ENCODE measurements around the gene PAFAH2. TPM values are rescaled to one million over a fixed set of nuclear protein-coding genes. Genes with fewer than 3 reads are reported as not detected.

The PAFAH2 gene
- polyA plus RNA-seq, 4 donors: 17.2 to 32.7 (median 26.1) TPM

GRCh38 chr1:26012864-26013263 lies 15.0 kb upstream of the PAFAH2 start:
- DNase-seq: no peak
- no peaks in the 10 kb centered on the region for H3K9me3 ChIP-seq (ENCODE audit: control insufficient read depth in 2 of 2, insufficient read depth in 1 of 2, low read depth in 1 of 2, low read length in 1 of 2)
- H3K4me1 ChIP-seq (ENCODE audit: control insufficient read depth in 3 of 3, insufficient read depth in 2 of 3, low read depth in 1 of 3, low read length in 2 of 3): peaks cover 0 to 4% (median 0%) of the 10 kb centered on the region in 3 donors
- no peaks in the 10 kb centered on the region for H3K36me3 ChIP-seq (ENCODE audit: control insufficient read depth in 3 of 3, insufficient read depth in 2 of 3, low read depth in 1 of 3, low read length in 3 of 3)
- FAIRE-seq: no peak
- WGBS, 3 donors: 33 to 61% (median 54%) methylated on average over 3 of the region's 3 CpGs
- no peaks in the 10 kb centered on the region for H3K27me3 ChIP-seq (ENCODE audit: control insufficient read depth in 3 of 3, insufficient read depth in 3 of 3, low read length in 3 of 3)
- no peak overlapping the region for H3K4me3 ChIP-seq (ENCODE audit: low read depth in 1 of 3, low read length in 3 of 3)
- no peak overlapping the region for H3K27ac ChIP-seq (ENCODE audit: low read depth in 1 of 3, low read length in 2 of 3)

- H3K4me3 ChIP-seq (ENCODE audit: low read depth in 1 of 3, low read length in 3 of 3): no peak overlapping the region
- no peak overlapping the region for H3K27ac ChIP-seq (ENCODE audit: low read depth in 1 of 3, low read length in 2 of 3)
- FAIRE-seq: no peak
- H3K27me3 ChIP-seq (ENCODE audit: control insufficient read depth in 3 of 3, insufficient read depth in 3 of 3, low read length in 3 of 3): no peaks in the 10 kb centered on the region
- peaks cover 0 to 4% (median 0%) of the 10 kb centered on the region in 3 donors for H3K4me1 ChIP-seq (ENCODE audit: control insufficient read depth in 3 of 3, insufficient read depth in 2 of 3, low read depth in 1 of 3, low read length in 2 of 3)
- H3K9me3 ChIP-seq (ENCODE audit: control insufficient read depth in 2 of 2, insufficient read depth in 1 of 2, low read depth in 1 of 2, low read length in 1 of 2): no peaks in the 10 kb centered on the region
- no peaks in the 10 kb centered on the region for H3K36me3 ChIP-seq (ENCODE audit: control insufficient read depth in 3 of 3, insufficient read depth in 2 of 3, low read depth in 1 of 3, low read length in 3 of 3)
- no peak for DNase-seq
- 77 to 88% (median 80%) methylated on average over 3 of the region's 3 CpGs for WGBS, 3 donors
Measured at GRCh38 chr1:26010825-26011224, 13.0 kb upstream of the PAFAH2 start.

- 75 to 82% (median 80%) methylated on average over 6 of the region's 6 CpGs for WGBS, 3 donors
- H3K4me3 ChIP-seq (ENCODE audit: low read depth in 1 of 3, low read length in 3 of 3): no peak overlapping the region
- no peak for FAIRE-seq
Measured at GRCh38 chr1:26009796-26010447, 12.1 kb upstream of the PAFAH2 start.

GRCh38 chr1:26006710-26007109 lies 8.8 kb upstream of the PAFAH2 start:
- DNase-seq (no peak), FAIRE-seq (no peak)
- WGBS, 3 donors: 91 to 96% (median 93%) methylated on average over 16 of the region's 16 CpGs
- H3K36me3 ChIP-seq (ENCODE audit: control insufficient read depth in 3 of 3, insufficient read depth in 2 of 3, low read depth in 1 of 3, low read length in 3 of 3): no peaks in the 10 kb centered on the region
- H3K9me3 ChIP-seq (ENCODE audit: control insufficient read depth in 2 of 2, insufficient read depth in 1 of 2, low read depth in 1 of 2, low read length in 1 of 2): no peaks in the 10 kb centered on the region
- H3K27ac ChIP-seq (ENCODE audit: low read depth in 1 of 3, low read length in 2 of 3): no peak overlapping the region
- no peaks in the 10 kb centered on the region for H3K27me3 ChIP-seq (ENCODE audit: control insufficient read depth in 3 of 3, insufficient read depth in 3 of 3, low read length in 3 of 3)
- no peaks in the 10 kb centered on the region for H3K4me1 ChIP-seq (ENCODE audit: control insufficient read depth in 3 of 3, insufficient read depth in 2 of 3, low read depth in 1 of 3, low read length in 2 of 3)
- H3K4me3 ChIP-seq (ENCODE audit: low read depth in 1 of 3, low read length in 3 of 3): no peak overlapping the region

More at GRCh38 chr1:26009796-26010447, 12.1 kb upstream of the PAFAH2 start:
- Histone ChIP-seq H3K9me3 (ENCODE audit: control insufficient read depth in 2 of 2, insufficient read depth in 1 of 2, low read depth in 1 of 2, low read length in 1 of 2) (no peaks in the 10 kb centered on the region), H3K27ac (ENCODE audit: low read depth in 1 of 3, low read length in 2 of 3) (no peak overlapping the region), H3K36me3 (ENCODE audit: control insufficient read depth in 3 of 3, insufficient read depth in 2 of 3, low read depth in 1 of 3, low read length in 3 of 3) (no peaks in the 10 kb centered on the region), H3K27me3 (ENCODE audit: control insufficient read depth in 3 of 3, insufficient read depth in 3 of 3, low read length in 3 of 3) (no peaks in the 10 kb centered on the region), H3K4me1 (ENCODE audit: control insufficient read depth in 3 of 3, insufficient read depth in 2 of 3, low read depth in 1 of 3, low read length in 2 of 3) (peaks cover 0 to 4% (median 0%) of the 10 kb centered on the region in 3 donors)
- no peak for DNase-seq

GRCh38 chr1:26005434-26006105 lies 7.7 kb upstream of the PAFAH2 start:
- Histone ChIP-seq H3K27me3 (ENCODE audit: control insufficient read depth in 3 of 3, insufficient read depth in 3 of 3, low read length in 3 of 3) (no peaks in the 10 kb centered on the region), H3K4me3 (ENCODE audit: low read depth in 1 of 3, low read length in 3 of 3) (no peak overlapping the region), H3K4me1 (ENCODE audit: control insufficient read depth in 3 of 3, insufficient read depth in 2 of 3, low read depth in 1 of 3, low read length in 2 of 3) (no peaks in the 10 kb centered on the region), H3K9me3 (ENCODE audit: control insufficient read depth in 2 of 2, insufficient read depth in 1 of 2, low read depth in 1 of 2, low read length in 1 of 2) (no peaks in the 10 kb centered on the region), H3K36me3 (ENCODE audit: control insufficient read depth in 3 of 3, insufficient read depth in 2 of 3, low read depth in 1 of 3, low read length in 3 of 3) (no peaks in the 10 kb centered on the region), H3K27ac (ENCODE audit: low read depth in 1 of 3, low read length in 2 of 3) (no peak overlapping the region)
- DNase-seq (no peak), FAIRE-seq (no peak)
- 69 to 83% (median 74%) methylated on average over 4 of the region's 4 CpGs for WGBS, 3 donors

- Histone ChIP-seq H3K36me3 (ENCODE audit: control insufficient read depth in 3 of 3, insufficient read depth in 2 of 3, low read depth in 1 of 3, low read length in 3 of 3) (no peaks in the 10 kb centered on the region), H3K27ac (ENCODE audit: low read depth in 1 of 3, low read length in 2 of 3) (no peak overlapping the region), H3K4me1 (ENCODE audit: control insufficient read depth in 3 of 3, insufficient read depth in 2 of 3, low read depth in 1 of 3, low read length in 2 of 3) (peaks cover 0 to 1% (median 0%) of the 10 kb centered on the region in 3 donors), H3K27me3 (ENCODE audit: control insufficient read depth in 3 of 3, insufficient read depth in 3 of 3, low read length in 3 of 3) (no peaks in the 10 kb centered on the region), H3K9me3 (ENCODE audit: control insufficient read depth in 2 of 2, insufficient read depth in 1 of 2, low read depth in 1 of 2, low read length in 1 of 2) (no peaks in the 10 kb centered on the region), H3K4me3 (ENCODE audit: low read depth in 1 of 3, low read length in 3 of 3) (no peak overlapping the region)
- DNase-seq: no peak
- 76 to 82% (median 78%) methylated on average over 2 of the region's 2 CpGs for WGBS, 3 donors
- FAIRE-seq: no peak
Measured at GRCh38 chr1:26003756-26004155, 5.9 kb upstream of the PAFAH2 start.

GRCh38 chr1:26003262-26003661 lies 5.4 kb upstream of the PAFAH2 start:
- no peak overlapping the region for H3K4me3 ChIP-seq (ENCODE audit: low read depth in 1 of 3, low read length in 3 of 3)
- no peaks in the 10 kb centered on the region for H3K36me3 ChIP-seq (ENCODE audit: control insufficient read depth in 3 of 3, insufficient read depth in 2 of 3, low read depth in 1 of 3, low read length in 3 of 3)
- 83 to 92% (median 90%) methylated on average over 4 of the region's 4 CpGs for WGBS, 3 donors
- H3K9me3 ChIP-seq (ENCODE audit: control insufficient read depth in 2 of 2, insufficient read depth in 1 of 2, low read depth in 1 of 2, low read length in 1 of 2): no peaks in the 10 kb centered on the region
- FAIRE-seq (no peak), DNase-seq (no peak)
- no peak overlapping the region for H3K27ac ChIP-seq (ENCODE audit: low read depth in 1 of 3, low read length in 2 of 3)
- no peaks in the 10 kb centered on the region for H3K27me3 ChIP-seq (ENCODE audit: control insufficient read depth in 3 of 3, insufficient read depth in 3 of 3, low read length in 3 of 3)
- H3K4me1 ChIP-seq (ENCODE audit: control insufficient read depth in 3 of 3, insufficient read depth in 2 of 3, low read depth in 1 of 3, low read length in 2 of 3): peaks cover 0 to 6% (median 0%) of the 10 kb centered on the region in 3 donors

- Histone ChIP-seq H3K27ac (ENCODE audit: low read depth in 1 of 3, low read length in 2 of 3) (no peak overlapping the region), H3K27me3 (ENCODE audit: control insufficient read depth in 3 of 3, insufficient read depth in 3 of 3, low read length in 3 of 3) (no peaks in the 10 kb centered on the region), H3K36me3 (ENCODE audit: control insufficient read depth in 3 of 3, insufficient read depth in 2 of 3, low read depth in 1 of 3, low read length in 3 of 3) (peaks cover 0 to under 1% (median 0%) of the 10 kb centered on the region in 3 donors), H3K4me1 (ENCODE audit: control insufficient read depth in 3 of 3, insufficient read depth in 2 of 3, low read depth in 1 of 3, low read length in 2 of 3) (peaks cover 0 to 15% (median 5%) of the 10 kb centered on the region in 3 donors), H3K9me3 (ENCODE audit: control insufficient read depth in 2 of 2, insufficient read depth in 1 of 2, low read depth in 1 of 2, low read length in 1 of 2) (no peaks in the 10 kb centered on the region), H3K4me3 (ENCODE audit: low read depth in 1 of 3, low read length in 3 of 3) (no peak overlapping the region)
- FAIRE-seq (no peak), DNase-seq (no peak)
- WGBS, 3 donors: 88 to 90% (median 88%) methylated on average over 18 of the region's 18 CpGs
Measured at GRCh38 chr1:25999041-25999800, 1.4 kb upstream of the PAFAH2 start.
